Endothelial cell (in vitro differentiated cells): Measurements from ENCODE around the gene GNG5. TPM values are rescaled to one million over a fixed set of nuclear protein-coding genes. Genes with fewer than 3 reads are reported as not detected.
"Not testable (repeated sequence)": the region's sequence is repeated elsewhere in the genome, so short reads cannot be mapped to it uniquely, and the experiment has no call there.

Source experiments
- DNase-seq: peaks from one replicate; pipeline ENCODE4 v3.0.0; 2021; ENCODE audit warnings: low spot score
- H3K27ac Mint-ChIP-seq: one replicate; pipeline ENCODE4 v1.8.0; 2021; ENCODE audit warnings: mixed read lengths, inconsistent platforms; ENCODE audit not compliant: unreplicated experiment
- H3K27me3 Mint-ChIP-seq: one replicate; pipeline ENCODE4 v1.8.0; 2021; ENCODE audit warnings: mild to moderate bottlenecking, moderate library complexity, mixed read lengths, inconsistent platforms; ENCODE audit not compliant: unreplicated experiment
- H3K36me3 Mint-ChIP-seq: one replicate; pipeline ENCODE4 v1.8.0; 2021; ENCODE audit warnings: mild to moderate bottlenecking, low read depth, mixed read lengths, inconsistent platforms; ENCODE audit not compliant: unreplicated experiment
- H3K4me1 Mint-ChIP-seq: one replicate; pipeline ENCODE4 v1.8.0; 2021; ENCODE audit warnings: mild to moderate bottlenecking, mixed read lengths, inconsistent platforms; ENCODE audit not compliant: unreplicated experiment
- H3K4me3 Mint-ChIP-seq: one replicate; pipeline ENCODE4 v1.8.0; 2021; ENCODE audit warnings: mild to moderate bottlenecking, mixed read lengths, inconsistent platforms; ENCODE audit not compliant: unreplicated experiment
- H3K9me3 Mint-ChIP-seq: one replicate; pipeline ENCODE4 v1.8.0; 2021; ENCODE audit warnings: mixed read lengths, inconsistent platforms; ENCODE audit not compliant: unreplicated experiment
- CTCF ChIP-seq: fragments of 200-600 bp; sonication (generic); IDR thresholded peaks from one replicate; pipeline ENCODE4 v1.5.0; 2021; ENCODE audit warnings: antibody characterized with exemption; ENCODE audit not compliant: unreplicated experiment
- total RNA-seq: library from RNA; stranded (reverse); fragmentation: NEBNext Ultra II Directional; extraction: Animal tissue kit (Norgen Biotek cat#: 25700); gene quantifications from one replicate; pipeline ENCODE4 v1.2.1, GENCODE V29; 2021; ENCODE audit not compliant: unreplicated experiment

Gene GNG5
- total RNA-seq, 1 donor from 2014 or later = 144 TPM

GRCh38 chr1:84452436-84452835 is 53.9 kb downstream of the GNG5 start:
- Mint-ChIP-seq H3K36me3 (no peaks in the 10 kb centered on the region), H3K27ac (no peak overlapping the region), H3K4me1 (no peaks in the 10 kb centered on the region), H3K9me3 (no peaks in the 10 kb centered on the region), H3K4me3 (no peak overlapping the region), H3K27me3 (no peaks in the 10 kb centered on the region)
- TF ChIP-seq CTCF = no peak
- no peak for DNase-seq

GRCh38 chr1:84450910-84451309 is 55.5 kb downstream of the GNG5 start:
- H3K4me1 Mint-ChIP-seq = no peaks in the 10 kb centered on the region
- no peaks in the 10 kb centered on the region for H3K36me3 Mint-ChIP-seq
- no peak overlapping the region for H3K4me3 Mint-ChIP-seq
- no peak for TF ChIP-seq CTCF
- DNase-seq = no peak
- H3K9me3 Mint-ChIP-seq = no peaks in the 10 kb centered on the region
- H3K27ac Mint-ChIP-seq = no peak overlapping the region
- H3K27me3 Mint-ChIP-seq = no peaks in the 10 kb centered on the region

- not testable (repeated sequence) for H3K4me3 Mint-ChIP-seq, H3K4me1 Mint-ChIP-seq, H3K36me3 Mint-ChIP-seq, DNase-seq, H3K27me3 Mint-ChIP-seq, H3K9me3 Mint-ChIP-seq, H3K27ac Mint-ChIP-seq
Observed at GRCh38 chr1:84448704-84449103, 57.7 kb downstream of the GNG5 start.

Other genes with a start within 250 kb of the GNG5 start
- 1.8 TPM for gene SAMD13, start 204.9 kb downstream of the GNG5 start, total RNA-seq
- gene DNASE2B, start 108.1 kb downstream of the GNG5 start, total RNA-seq = not detected
- 18.4 TPM for gene RPF1, start 27.3 kb downstream of the GNG5 start, total RNA-seq
- 1.2 TPM for gene SPATA1, start 195 bp downstream of the GNG5 start, total RNA-seq
- 6.1 TPM for gene CTBS, start 67.9 kb upstream of the GNG5 start, total RNA-seq
- gene SSX2IP, start 183.9 kb upstream of the GNG5 start, total RNA-seq = 7.3 TPM